NOMO-1 (cell line): ENCODE measurements around the gene PKM.
A peak's percentile ranks its signal among the peaks of the same experiment; 100 is the strongest.

Experiments used
- DNase-seq, 2 experiments: peaks; one replicate each; lab custom pipeline; 2025; ENCODE audit not compliant: unreplicated experiment in 2 of 2; lab: John Stamatoyannopoulos, UW

The PKM gene

GRCh38 chr15:72161361-72162132 lies 69.4 kb downstream of the PKM start:
- DNase-seq: no peak

DNA sequence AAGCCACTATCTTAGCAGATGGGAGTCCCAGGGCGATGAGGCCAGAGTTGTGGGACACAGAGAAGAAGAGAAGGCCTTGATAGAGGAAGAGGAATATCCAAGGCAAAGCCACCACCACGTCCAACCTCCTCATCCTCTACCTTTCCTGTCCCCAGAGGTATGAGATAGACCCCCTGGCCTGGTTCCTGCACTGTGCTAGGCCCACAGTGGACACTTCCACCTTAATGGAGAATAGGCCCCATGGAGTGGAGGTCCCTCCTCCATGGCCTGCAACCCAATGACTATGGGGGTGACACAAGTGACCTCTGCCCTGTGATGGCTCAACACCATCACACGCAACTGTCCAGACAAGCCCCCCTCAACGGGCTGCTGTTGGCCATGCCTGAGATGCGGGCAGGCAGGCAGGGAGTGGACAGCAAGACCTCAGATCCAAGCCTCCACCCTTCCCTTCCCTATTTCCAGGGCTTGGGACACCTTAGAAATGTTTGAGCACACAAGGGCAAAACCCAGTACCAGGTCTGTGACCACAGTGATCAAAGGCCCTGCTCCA lies 70.2 kb downstream of the PKM start:
- DNase-seq: no peak

- peak; percentile 35 to 66 for DNase-seq
These were observed 74.1 kb downstream of the PKM start for GRCh38 chr15:72156928-72157327.

DNA sequence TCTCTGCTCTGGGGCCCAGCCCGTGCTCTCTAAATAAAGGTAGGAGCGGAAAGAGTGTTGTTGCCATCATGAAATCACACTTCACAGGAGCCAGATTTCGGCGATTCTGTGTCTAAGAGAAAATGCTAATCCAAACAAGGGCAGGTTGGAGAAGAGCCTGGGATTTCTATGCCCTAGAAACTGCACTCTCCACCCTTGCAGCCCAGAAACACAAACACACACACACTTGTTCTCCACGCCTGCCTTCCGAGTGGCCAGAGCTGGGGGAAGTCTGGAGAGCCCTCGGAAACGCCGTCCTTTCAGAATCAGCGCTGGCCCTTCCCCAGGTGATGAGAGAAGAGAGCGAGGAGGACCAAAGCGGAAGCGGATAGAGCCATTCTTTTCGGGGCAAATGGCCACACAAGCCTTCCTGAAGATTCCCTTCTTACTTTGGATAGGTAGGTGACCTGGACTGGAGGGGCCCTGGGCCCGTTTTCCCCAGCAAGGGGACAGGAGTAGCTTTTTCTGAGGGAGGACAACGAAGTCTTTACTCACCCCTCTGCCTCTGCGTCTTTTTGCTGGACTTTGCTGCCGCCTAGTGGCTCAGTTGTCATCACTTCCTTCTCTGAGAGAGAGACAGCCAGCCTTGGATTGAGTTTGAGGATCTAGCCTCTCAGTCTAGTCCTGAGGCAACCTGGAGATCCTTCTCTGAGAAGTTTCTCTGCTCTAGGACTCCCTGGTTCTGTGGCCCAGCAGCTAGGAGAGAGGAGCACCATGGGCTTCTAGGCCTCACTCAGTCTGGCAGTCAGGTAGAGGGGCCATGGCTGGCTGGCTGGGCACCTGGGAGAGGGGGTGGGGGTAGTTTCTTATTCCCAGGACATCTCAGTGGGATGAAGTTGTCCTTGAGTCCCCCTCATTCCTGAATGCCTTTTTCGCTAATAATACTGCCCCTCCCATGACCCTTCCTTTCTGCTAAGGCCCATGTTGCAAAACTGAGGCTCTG lies 75.1 kb downstream of the PKM start:
- DNase-seq: peak; percentile 57 to 78

- DNase-seq: no peak
These were observed 75.9 kb downstream of the PKM start for GRCh38 chr15:72155003-72155621.

GRCh38 chr15:72154316-72154715 lies 76.7 kb downstream of the PKM start:
- no peak for DNase-seq

GRCh38 chr15:72153269-72154000 lies 77.6 kb downstream of the PKM start:
- DNase-seq: no peak
